HG03135 (cell line): ENCODE data around the gene LIMS3.
"Not testable (repeated sequence)": the region's sequence is repeated elsewhere in the genome, so short reads cannot be mapped to it uniquely, and the experiment has no call there.

Experiments used
- ATAC-seq: cut with Tn5 transposase; IDR thresholded peaks from one replicate; pipeline ENCODE4 v1.9.1; 2021; ENCODE audit warnings: mild to moderate bottlenecking, moderate library complexity; ENCODE audit not compliant: unreplicated experiment

The LIMS3 gene

DNA sequence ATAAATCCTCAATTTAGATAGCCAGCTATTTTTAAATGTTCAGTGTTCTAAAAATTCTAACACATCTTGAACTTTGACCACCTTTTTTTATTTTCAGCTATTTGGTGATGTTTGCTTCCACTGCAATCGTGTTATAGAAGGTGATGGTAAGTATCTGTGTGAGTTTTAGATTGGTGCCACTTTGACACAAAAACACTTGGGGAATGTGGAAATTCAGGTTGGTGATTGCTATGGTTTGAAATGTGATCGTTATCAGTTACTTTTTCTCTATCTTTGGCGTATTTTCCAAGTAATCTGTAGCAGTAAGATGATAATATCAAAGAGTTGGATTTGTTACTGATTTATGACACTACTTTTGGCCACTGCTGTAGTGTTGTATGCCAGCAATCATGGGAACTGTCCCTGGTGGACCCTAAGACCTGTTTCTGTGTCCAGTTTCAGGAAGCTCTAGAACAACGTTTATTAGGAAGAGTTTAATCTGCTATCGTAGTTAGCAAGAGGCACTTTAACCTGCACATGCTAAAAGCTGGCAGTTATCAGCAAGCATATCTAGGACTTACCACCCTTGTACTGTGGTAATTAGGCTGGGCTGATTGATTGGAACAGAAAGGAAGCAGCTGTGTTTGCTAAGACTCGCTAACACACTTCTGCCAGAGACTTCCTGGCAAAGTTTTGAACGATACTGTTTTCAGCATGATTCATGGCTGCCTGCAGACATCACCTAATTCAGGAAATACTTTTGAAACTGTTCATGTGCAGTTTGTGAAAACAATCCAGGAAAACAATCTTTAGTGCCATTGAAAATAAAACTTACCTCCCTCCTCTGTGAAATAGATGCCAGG lies 23.3 kb downstream of the LIMS3 start:
- ATAC-seq, result not testable (repeated sequence)

DNA sequence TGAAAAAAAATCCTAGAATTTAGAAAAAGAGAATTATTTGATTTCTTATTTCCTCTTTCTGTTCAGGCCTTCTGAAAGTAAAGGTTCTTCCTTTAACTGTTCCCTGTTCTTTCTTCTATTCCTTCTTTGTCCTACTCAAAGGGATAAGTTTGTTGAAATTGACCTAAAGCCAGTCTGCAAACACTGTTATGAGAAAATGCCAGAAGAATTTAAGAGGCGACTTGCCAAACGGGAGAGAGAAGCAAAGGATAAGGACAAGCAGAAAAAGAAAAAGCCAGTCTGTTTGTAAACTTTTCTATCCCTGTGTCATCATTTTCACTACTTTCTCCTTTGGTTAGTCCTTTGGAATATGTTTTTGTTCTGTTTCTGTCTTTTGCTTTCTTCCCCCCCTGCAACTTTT lies 26.0 kb downstream of the LIMS3 start:
- ATAC-seq, result not testable (repeated sequence)

DNA sequence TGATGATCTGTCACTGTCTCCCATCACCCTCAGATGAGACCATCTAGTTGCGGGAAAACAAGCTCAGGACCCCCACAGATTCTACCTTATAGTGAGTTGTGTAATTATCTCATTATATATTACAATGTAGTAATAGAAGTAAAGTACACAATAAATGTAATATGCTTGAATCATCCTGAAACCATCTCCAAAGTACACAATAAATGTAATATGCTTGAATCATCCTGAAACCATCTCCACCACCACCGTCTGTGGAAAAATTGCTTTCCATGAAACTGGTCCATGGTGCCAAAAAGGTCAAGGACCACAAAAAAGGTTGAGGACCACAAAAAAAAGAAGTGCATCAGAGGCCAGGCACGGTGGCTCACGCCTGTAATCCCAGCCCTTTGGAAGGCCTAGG lies 29.3 kb downstream of the LIMS3 start:
- not testable (repeated sequence) for ATAC-seq

DNA sequence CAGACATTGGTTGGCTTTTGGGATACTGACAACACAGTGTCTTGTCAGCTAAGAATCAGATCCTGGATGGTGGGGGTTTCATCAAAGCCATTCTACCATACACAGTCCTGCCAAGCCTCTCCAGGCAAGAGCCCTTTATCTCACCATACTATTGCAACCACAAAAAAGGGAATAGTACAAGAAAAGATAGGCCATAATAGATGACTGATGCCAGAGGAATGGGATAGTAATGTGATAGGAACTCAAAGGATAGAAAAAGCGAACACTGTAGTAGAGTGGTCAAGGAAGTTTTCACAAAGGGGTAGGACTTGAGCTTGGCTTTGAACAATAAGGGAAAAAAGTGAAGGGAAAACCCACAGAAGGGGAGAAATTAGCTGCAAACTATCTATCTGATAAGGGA lies 30.7 kb downstream of the LIMS3 start:
- not testable (repeated sequence) for ATAC-seq

DNA sequence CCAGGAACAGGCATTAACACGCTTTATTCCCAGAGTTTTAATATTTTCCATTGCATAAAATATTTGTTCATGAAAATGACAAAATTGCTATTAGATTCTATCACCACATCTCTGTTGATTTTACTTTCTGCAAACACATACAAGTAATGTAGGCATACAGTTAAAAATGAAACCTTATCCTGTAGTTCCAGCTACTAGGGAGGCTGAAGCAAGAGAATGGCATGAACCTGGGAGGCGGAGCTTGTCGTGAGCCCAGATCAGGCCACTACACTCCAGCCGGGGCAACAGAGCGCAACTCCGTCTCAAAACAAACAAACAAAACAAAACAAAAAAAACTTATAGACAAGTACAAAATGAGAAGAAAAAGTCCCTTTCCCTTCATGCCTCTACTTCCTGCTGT lies 38.0 kb downstream of the LIMS3 start:
- not testable (repeated sequence) for ATAC-seq

DNA sequence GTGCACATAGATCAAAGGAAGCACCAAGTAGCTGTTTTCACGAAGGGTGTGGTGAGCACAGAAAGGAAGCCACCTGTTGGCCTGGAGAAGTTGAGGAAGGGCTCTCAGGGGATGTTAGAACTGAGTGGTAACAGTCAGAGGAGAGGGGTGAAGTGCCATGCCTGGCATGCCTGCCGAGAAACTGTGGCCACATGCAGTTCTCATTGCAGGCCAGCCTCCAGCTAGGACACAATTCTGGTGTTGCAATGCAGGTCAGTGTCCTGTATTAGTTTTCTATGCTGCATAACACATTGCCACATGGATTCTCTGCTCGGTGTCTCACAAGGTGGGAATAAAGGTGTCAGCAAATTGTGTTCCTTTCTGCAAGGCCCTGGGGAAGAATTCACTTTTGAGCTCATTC lies 46.9 kb downstream of the LIMS3 start:
- not testable (repeated sequence) for ATAC-seq

DNA sequence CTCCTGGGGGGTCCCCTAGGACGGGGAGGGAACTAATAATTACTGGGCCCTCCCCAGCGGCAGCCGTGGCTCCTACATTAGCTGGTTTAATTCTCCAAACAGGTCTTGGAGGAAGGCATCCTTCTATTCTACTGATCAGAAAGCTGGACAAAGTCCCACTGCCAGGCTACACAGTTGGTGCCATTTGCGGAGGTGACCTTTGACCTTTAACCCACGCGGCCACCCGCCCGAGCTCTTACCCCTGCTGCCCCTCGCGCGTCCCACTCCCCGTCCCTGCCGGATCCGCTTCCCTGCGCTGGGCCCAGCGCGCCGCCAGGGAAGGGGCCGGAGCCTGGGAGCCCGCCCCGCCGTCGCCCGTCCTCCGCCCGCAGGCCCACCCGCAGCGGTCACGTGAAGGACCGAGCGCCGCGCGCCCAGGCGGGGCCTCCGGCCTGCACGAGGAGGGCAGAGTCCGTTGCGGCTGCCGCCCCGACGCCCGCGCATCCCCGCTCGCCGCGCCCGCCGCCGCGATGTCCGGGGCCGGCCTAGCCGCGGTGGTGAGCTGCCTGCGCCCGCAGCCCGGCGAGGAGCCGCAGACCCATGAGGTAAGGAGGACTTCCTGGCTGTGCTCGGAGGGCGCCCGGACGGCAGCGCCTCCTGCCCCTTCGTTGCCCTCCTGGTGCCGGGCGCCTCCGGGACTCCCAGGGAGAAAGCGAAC lies 48.9 kb downstream of the LIMS3 start:
- not testable (repeated sequence) for ATAC-seq

DNA sequence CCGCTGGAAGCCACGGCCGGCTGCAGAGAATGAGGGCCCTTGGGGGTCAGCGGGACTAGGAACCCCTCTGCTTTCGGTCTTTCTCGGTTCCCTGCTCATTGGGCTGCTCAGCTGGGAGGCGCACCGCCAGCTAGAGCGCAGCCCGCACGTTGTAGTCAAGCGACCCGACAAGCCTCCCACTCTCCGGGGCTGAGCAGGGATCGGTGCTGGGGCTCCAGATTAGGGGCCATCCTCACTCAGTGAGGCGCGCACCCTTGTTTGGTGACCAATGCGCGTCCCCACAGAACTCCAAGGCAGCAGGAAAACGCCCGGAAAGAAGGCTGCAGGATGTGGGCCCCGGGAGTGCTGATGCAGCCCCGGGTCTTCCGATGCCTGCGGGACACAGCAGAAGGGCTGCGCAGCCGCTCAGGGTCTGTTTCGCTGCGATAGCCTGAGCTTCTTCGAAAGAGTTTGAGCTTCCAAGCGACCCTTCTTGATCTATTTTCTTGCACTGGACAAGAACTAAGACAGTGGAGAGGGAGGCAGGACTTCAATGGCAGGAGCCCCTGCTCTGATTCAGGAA lies 49.6 kb downstream of the LIMS3 start:
- ATAC-seq, result not testable (repeated sequence)

DNA sequence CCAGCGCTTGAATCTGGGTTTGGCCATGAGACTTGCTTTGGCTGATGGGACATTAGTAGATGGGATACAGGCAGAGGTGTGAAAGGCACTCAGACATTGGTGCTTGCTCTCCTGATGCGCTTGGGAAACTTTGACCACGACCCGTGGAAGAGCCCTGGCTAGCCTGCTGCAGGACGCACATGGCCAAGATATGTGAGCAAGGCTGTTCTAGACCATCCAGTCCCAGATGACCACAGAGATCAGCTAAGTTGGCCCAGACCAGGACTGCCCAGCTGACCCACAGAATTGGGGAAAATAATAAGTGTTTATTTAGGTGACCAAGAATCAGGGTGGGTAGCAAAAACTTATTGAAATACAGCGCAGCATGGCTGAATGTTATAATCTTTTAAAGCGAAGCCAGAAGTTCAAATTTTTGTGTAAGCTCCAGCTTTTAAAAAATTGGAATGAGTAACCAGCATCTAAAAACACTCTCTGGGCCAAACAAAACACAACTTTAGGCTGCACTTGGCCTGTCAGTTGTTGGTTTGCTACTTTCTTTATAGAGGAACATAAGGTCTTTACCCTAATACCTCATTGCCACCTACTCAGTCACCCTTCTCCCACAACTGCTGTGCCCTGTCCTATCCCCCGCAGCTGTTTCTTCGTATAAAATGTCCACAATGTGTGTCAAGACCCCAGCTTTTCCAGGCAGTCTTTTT lies 51.8 kb downstream of the LIMS3 start:
- ATAC-seq, result not testable (repeated sequence)

DNA sequence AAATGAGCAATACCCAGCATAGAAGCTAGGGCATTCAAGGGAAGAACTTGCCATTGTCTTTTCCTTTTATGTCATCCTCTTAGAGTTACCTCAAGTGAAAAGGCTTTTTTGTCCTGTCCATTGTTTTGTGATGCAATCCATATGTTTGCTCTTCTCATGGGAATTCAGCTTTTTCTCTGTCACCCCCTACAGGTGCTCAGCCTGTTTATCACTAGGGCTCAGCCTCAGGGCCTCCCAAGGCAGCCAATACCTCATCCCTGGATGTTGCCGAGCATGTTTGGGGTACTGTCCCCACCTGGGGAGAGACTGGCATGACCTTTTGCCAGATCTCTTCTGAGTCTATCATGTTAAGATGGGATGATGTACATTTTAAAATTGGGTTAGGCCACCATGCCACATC lies 65.5 kb downstream of the LIMS3 start:
- not testable (repeated sequence) for ATAC-seq

DNA sequence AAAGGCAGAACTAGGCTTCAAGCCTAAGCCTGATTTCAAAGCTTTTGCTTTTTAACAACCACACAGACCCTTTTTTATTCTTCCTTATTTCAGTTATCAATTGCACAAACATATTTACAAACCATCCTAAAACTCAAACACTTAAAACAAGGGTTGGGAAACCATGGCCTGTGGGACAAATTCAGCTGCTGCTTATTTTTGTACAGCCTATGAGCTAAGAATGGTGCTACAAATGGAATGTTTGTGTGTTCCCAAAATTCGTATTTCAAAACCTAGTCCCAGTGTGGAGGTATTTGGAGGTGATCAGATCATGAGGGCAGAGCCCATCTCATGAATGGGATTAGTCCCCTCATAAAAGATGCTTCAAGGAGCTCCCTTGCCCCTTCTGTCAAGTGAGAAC lies 67.0 kb downstream of the LIMS3 start:
- not testable (repeated sequence) for ATAC-seq

DNA sequence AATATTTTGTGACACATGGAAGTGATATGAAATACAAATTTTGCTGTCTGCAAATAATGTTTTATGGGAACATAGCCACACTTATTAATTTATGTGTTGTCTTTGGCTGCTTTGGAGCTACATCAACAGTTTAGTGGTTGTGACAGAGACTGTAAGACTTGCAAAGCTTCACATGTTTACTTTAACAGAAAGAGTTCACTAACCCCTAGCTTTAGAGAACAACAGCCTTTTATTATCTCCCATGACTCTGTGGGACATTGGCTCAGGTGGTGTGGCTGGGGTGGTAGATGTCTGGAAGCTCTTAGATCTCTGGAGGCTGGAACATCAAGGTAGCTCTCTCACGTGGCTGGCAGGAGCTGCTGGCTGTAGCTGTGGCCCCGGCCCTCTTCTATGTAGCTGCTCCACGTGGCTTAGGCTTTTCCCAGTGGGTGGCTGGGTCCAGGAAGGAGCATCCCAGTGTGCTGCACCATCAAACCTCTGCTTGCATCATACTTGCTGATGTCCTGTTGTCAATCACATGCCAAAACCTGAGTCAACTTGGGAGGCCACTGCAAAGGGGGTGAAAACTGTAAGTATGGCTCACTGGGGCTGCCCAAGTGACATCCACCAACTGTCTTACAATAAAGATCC lies 67.7 kb downstream of the LIMS3 start:
- not testable (repeated sequence) for ATAC-seq

DNA sequence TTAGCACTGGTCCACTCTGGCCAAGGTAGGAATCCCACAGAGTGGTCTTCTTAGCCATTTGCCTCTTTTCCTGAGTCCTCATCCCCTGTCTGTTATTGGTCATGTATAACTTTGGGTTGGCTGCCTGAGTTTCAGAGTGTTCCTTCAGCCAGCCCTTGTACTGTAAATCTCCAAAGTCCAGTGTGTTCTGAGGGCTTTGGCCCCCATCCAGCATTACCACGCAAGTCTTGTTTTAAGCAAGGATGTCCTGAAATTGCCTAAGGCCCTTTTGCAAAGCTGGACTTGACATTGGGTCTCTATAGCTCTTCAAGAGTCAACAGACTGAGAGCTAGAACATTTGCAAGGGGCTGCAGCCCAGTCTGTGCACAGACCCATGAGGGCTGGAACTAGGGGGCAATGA lies 68.4 kb downstream of the LIMS3 start:
- not testable (repeated sequence) for ATAC-seq

DNA sequence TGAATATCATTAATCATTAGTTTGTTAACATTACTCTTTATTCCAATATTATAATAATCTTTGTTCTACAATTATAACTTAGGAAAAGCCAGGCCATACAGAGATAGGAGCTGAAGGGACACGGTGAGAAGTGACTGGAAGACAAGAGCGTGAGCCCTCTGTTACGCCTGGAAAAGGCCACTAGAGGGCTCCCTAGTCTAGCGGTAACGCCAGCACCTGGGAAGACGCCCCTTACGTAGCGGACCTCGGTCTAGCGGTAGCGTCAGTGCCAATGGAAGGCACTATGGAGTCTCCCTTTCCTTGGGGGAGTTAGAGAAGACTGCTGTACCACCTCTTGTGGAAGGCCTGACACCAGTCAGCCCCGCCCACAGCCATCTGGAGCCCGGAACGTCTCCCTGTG lies 71.4 kb downstream of the LIMS3 start:
- peak; percentile 69 for ATAC-seq

DNA sequence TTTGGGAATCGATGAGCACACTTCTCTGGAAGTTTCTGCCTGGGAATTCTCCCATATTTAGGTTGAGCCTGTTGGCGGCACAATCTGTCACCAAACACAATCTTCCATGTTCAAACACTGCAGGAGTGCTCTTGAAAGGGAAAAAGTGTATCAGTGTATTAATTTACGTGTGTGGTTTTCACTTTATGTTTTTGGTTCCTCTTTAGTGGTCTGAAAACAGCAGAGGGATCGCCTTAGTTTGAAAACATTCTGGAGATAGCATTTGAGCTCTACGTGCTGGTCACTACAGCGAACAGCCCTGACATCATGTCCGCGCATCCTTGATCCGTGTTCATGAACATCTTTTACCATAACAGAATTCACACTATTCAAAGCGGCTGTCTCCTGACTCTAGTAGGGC lies 73.2 kb downstream of the LIMS3 start:
- not testable (repeated sequence) for ATAC-seq
